ENCODE results near the gene SLC1A4. TPM values are rescaled to one million over a fixed set of nuclear protein-coding genes. Genes with fewer than 3 reads are reported as not detected.
"Not testable (repeated sequence)": the region's sequence is repeated elsewhere in the genome, so short reads cannot be mapped to it uniquely, and the experiment has no call there.

SLC1A4 gene
- total and polyA plus RNA-seq, 7 donors, result 3.4 to 50.3 (median 13.9) TPM

DNA sequence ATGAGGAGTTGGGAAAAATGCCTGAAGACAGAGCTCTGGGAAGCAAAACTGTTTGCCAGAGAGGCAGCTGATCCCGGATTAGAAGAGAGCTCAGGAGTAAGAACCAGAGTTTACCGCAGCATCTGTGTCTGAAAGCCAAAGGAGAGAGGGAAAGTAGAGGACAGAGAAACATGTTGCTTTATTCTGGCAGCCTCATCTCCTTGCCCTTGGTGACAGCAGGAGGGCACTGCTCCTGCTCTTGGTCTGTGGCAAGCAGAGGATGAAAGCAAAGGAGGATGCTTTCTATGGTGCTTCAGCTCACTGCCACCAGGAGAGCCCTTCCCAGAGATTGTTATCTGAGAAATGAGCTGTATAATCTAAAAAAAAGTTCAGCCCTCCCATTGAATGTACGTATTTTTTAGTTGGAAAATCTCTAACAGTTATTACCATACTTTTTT is 7.7 kb downstream of the SLC1A4 start:
- no peaks in the 10 kb centered on the region for H3K27me3 ChIP-seq (ENCODE audit: insufficient read depth in 3 of 3, low read length in 2 of 3)
- no peaks in the 10 kb centered on the region for H3K9me3 ChIP-seq
- H3K36me3 ChIP-seq (ENCODE audit: insufficient read depth in 1 of 2, low read depth in 1 of 2), result peaks cover 0 to 6% of the 10 kb centered on the region in 2 donors
- WGBS, 3 donors, result 27 to 52% (median 34%) methylated on average over 3 of the region's 3 CpGs
- peaks cover 45% of the 10 kb centered on the region for H3K4me1 ChIP-seq
- TF ChIP-seq, protein P1, sequence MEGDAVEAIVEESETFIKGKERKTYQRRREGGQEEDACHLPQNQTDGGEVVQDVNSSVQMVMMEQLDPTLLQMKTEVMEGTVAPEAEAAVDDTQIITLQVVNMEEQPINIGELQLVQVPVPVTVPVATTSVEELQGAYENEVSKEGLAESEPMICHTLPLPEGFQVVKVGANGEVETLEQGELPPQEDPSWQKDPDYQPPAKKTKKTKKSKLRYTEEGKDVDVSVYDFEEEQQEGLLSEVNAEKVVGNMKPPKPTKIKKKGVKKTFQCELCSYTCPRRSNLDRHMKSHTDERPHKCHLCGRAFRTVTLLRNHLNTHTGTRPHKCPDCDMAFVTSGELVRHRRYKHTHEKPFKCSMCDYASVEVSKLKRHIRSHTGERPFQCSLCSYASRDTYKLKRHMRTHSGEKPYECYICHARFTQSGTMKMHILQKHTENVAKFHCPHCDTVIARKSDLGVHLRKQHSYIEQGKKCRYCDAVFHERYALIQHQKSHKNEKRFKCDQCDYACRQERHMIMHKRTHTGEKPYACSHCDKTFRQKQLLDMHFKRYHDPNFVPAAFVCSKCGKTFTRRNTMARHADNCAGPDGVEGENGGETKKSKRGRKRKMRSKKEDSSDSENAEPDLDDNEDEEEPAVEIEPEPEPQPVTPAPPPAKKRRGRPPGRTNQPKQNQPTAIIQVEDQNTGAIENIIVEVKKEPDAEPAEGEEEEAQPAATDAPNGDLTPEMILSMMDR (IDR thresholded peaks at IDR 0.05), result no peak
- no peak overlapping the region for H3K4me3 ChIP-seq
- DNase-seq (no peak), ATAC-seq (peak; percentile 50 to 69 (median 56))
- intact Hi-C loops (cut with DNase I), result loop anchor here in 1 of 2 donors (5.0 kb wide), 1 partner anchor 40 kb away; no protein-coding TSS in a partner anchor
- peak overlapping the region; percentile 69 for H3K27ac ChIP-seq

DNA sequence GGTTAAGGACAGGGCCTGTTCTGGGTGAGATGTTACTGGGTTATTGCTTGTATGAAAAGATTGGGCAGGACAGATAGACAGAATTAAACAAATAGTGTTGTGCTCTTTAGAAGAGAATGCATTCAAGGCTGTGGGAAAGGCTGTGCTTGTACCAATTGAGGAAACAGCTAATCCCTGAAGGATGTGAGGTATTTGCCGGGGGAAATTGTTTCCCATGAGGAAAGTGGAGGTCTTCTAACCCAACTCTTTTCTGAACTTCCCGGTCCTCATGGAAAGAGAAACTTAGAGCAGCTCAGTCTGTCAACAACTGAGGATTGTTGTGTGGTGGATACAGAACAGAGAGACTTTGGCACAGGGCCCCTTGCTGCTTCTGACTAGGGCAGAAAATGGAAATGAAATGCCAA is 9.5 kb downstream of the SLC1A4 start:
- ATAC-seq (peak; percentile 15 to 28 (median 26)), DNase-seq (no peak)
- 6 to 22% (median 10%) methylated on average over 2 of the region's 2 CpGs for WGBS, 3 donors
- peaks cover 41% of the 10 kb centered on the region for H3K4me1 ChIP-seq
- TF ChIP-seq, protein P1 (IDR thresholded peaks at IDR 0.05), result no peak
- peak overlapping the region; percentile 69 for H3K27ac ChIP-seq
- no peaks in the 10 kb centered on the region for H3K9me3 ChIP-seq
- no peaks in the 10 kb centered on the region for H3K27me3 ChIP-seq (ENCODE audit: insufficient read depth in 3 of 3, low read length in 2 of 3)
- H3K4me3 ChIP-seq, result peak overlapping the region; percentile 3
- intact Hi-C loops (cut with DNase I), result loop anchor here in 1 of 2 donors (5.0 kb wide), 1 partner anchor 39 kb away; no protein-coding TSS in a partner anchor
- peaks cover 0 to 13% of the 10 kb centered on the region in 2 donors for H3K36me3 ChIP-seq (ENCODE audit: insufficient read depth in 1 of 2, low read depth in 1 of 2)

- H3K9me3 ChIP-seq, result no peaks in the 10 kb centered on the region
- intact Hi-C loops (cut with DNase I), result loop anchor here in 1 of 2 donors (5.0 kb wide), 1 partner anchor 38 kb away; no protein-coding TSS in a partner anchor
- H3K27ac ChIP-seq, result peak overlapping the region; percentile 69
- no peak for DNase-seq
- H3K27me3 ChIP-seq (ENCODE audit: insufficient read depth in 3 of 3, low read length in 2 of 3), result no peaks in the 10 kb centered on the region
- H3K36me3 ChIP-seq (ENCODE audit: insufficient read depth in 1 of 2, low read depth in 1 of 2), result peaks cover 0 to 23% of the 10 kb centered on the region in 2 donors
- WGBS, 3 donors, result 32 to 71% (median 38%) methylated on average over 2 of the region's 2 CpGs
- H3K4me1 ChIP-seq, result peaks cover 41% of the 10 kb centered on the region
- TF ChIP-seq, protein P1 (IDR thresholded peaks at IDR 0.05), result no peak
- no peak overlapping the region for H3K4me3 ChIP-seq
- ATAC-seq, result peak in 1 of 4 donors; percentile 47
These were observed 10.6 kb downstream of the SLC1A4 start for GRCh38 chr2:64999754-65000153.

- H3K36me3 ChIP-seq (ENCODE audit: insufficient read depth in 1 of 2, low read depth in 1 of 2), result peaks cover 0 to 27% of the 10 kb centered on the region in 2 donors
- intact Hi-C loops (cut with DNase I), result no loop called here
- no peak for DNase-seq
- H3K4me3 ChIP-seq, result no peak overlapping the region
- TF ChIP-seq, protein P1 (IDR thresholded peaks at IDR 0.05), result no peak
- no peaks in the 10 kb centered on the region for H3K27me3 ChIP-seq (ENCODE audit: insufficient read depth in 3 of 3, low read length in 2 of 3)
- H3K9me3 ChIP-seq, result no peaks in the 10 kb centered on the region
- ATAC-seq, result no peak
- peaks cover 40% of the 10 kb centered on the region for H3K4me1 ChIP-seq
- no peak overlapping the region for H3K27ac ChIP-seq
- 77 to 92% (median 81%) methylated on average over 3 of the region's 3 CpGs for WGBS, 3 donors
These were observed 11.4 kb downstream of the SLC1A4 start for GRCh38 chr2:65000644-65001043.

DNA sequence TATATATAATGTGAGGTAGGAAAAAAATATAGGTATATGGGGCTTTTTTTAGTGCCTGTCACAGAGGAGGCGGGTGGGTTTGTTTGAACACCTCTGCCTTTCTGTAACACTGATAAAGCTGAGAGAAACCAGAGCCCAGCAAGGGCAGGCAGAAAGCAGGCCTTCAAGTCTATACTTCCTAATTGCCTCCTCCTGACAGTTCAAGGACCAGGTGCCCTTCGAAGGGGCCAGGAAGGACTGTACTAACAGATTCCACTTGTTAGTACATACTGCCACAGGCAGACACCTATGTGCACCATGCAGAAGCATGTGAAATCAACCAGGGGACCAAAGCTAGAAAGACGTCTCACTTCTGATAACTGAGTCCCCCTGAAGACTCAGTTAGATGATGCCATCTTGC is 13.8 kb downstream of the SLC1A4 start:
- TF ChIP-seq, protein P1 (IDR thresholded peaks at IDR 0.05), result no peak
- no peak for ATAC-seq

GRCh38 chr2:65004232-65004631 is 15.0 kb downstream of the SLC1A4 start:
- ATAC-seq; H3K27me3 ChIP-seq (ENCODE audit: insufficient read depth in 3 of 3, low read length in 2 of 3); DNase-seq; H3K9me3 ChIP-seq; H3K4me3 ChIP-seq; intact Hi-C loops (cut with DNase I); H3K27ac ChIP-seq: not testable (repeated sequence)
- Histone ChIP-seq H3K36me3 (ENCODE audit: insufficient read depth in 1 of 2, low read depth in 1 of 2) (peaks cover 0 to 51% of the 10 kb centered on the region in 2 donors), H3K4me1 (peaks cover 10% of the 10 kb centered on the region)
- WGBS, 3 donors, result 96 to 98% (median 96%) methylated on average over 3 of the region's 3 CpGs

More for the DNA sequence above, 13.8 kb downstream of the SLC1A4 start:
- peaks cover 0 to 41% of the 10 kb centered on the region in 2 donors for H3K36me3 ChIP-seq (ENCODE audit: insufficient read depth in 1 of 2, low read depth in 1 of 2)
- no peak overlapping the region for H3K4me3 ChIP-seq
- whole genome bisulfite sequencing, 3 donors, result 92 to 95% (median 94%) methylated on average over 3 of the region's 3 CpGs
- no peaks in the 10 kb centered on the region for H3K27me3 ChIP-seq (ENCODE audit: insufficient read depth in 3 of 3, low read length in 2 of 3)
- peaks cover 22% of the 10 kb centered on the region for H3K4me1 ChIP-seq
- no peaks in the 10 kb centered on the region for H3K9me3 ChIP-seq
- no peak overlapping the region for H3K27ac ChIP-seq
- no peak for DNase-seq
- intact Hi-C loops (cut with DNase I), result no loop called here
